Left ventricle myocardium inferior (tissue), 1 donor: Measurements from ENCODE around the gene TOX2. TPM values are rescaled to one million over a fixed set of nuclear protein-coding genes. Genes with fewer than 3 reads are reported as not detected.

ENCODE experiments used
- DNase-seq: peaks from one replicate; pipeline ENCODE4 v3.0.0-alpha.2; 2020
- H3K27ac ChIP-seq: fragments of 200-600 bp; replicated peaks from 2 replicates; pipeline ENCODE4 v1.8.0; 2021
- H3K27me3 ChIP-seq: fragments of 200-600 bp; 2 replicates; pipeline ENCODE4 v1.8.0; 2021; ENCODE audit warnings: low read depth
- H3K36me3 ChIP-seq: fragments of 200-600 bp; 2 replicates; pipeline ENCODE4 v1.8.0; 2021
- H3K4me1 ChIP-seq: fragments of 200-600 bp; 2 replicates; pipeline ENCODE4 v1.8.0; 2021
- H3K4me3 ChIP-seq: fragments of 200-600 bp; 2 replicates; pipeline ENCODE4 v1.8.0; 2021; ENCODE audit warnings: mild to moderate bottlenecking, moderate library complexity
- H3K9me3 ChIP-seq: fragments of 200-600 bp; replicated peaks from 2 replicates; pipeline ENCODE4 v1.8.0; 2021
- CTCF ChIP-seq: fragments of 200-600 bp; IDR thresholded peaks from 2 replicates; pipeline ENCODE4 v1.8.0; 2021; ENCODE audit warnings: antibody characterized with exemption, mild to moderate bottlenecking, borderline replicate concordance
- intact Hi-C: fragments of 100-400 bp; cut with micrococcal nuclease; formaldehyde crosslinking; loops from one replicate; pipeline ENCODE4 v1.11.0; 2022
- total RNA-seq: library from RNA; stranded (reverse); fragmentation: NEBNext Ultra II Directional; extraction: Animal tissue kit (Norgen Biotek cat#: 25700); gene quantifications from one replicate; pipeline ENCODE4 v1.2.1, GENCODE V29; 2021
- donor health status: DM: no; HTN: yes; CAD: no; lungs with severe emphysema.

The TOX2 gene
- total RNA-seq, 1 donor from 2014 or later: 0.30 TPM

- Histone ChIP-seq H3K27me3 (peaks cover 34% of the 10 kb centered on the region), H3K36me3 (no peaks in the 10 kb centered on the region), H3K4me3 (no peak overlapping the region), H3K27ac (no peak overlapping the region), H3K9me3 (no peaks in the 10 kb centered on the region), H3K4me1 (no peaks in the 10 kb centered on the region)
- no peak for DNase-seq
- intact Hi-C loops: no loop called here
- TF ChIP-seq CTCF: no peak
These were observed 110.3 kb downstream of the TOX2 start for GRCh38 chr20:44024820-44025580.

GRCh38 chr20:44025756-44026155, 111.1 kb downstream of the TOX2 start:
- Histone ChIP-seq H3K27ac (no peak overlapping the region), H3K9me3 (no peaks in the 10 kb centered on the region), H3K27me3 (peaks cover 39% of the 10 kb centered on the region), H3K36me3 (no peaks in the 10 kb centered on the region), H3K4me1 (no peaks in the 10 kb centered on the region), H3K4me3 (no peak overlapping the region)
- no peak for TF ChIP-seq CTCF
- intact Hi-C loops: no loop called here
- no peak for DNase-seq

GRCh38 chr20:44026647-44027342, 112.1 kb downstream of the TOX2 start:
- TF ChIP-seq CTCF: no peak
- no peak for DNase-seq
- Histone ChIP-seq H3K4me1 (no peaks in the 10 kb centered on the region), H3K4me3 (no peak overlapping the region), H3K9me3 (no peaks in the 10 kb centered on the region), H3K27ac (no peak overlapping the region), H3K36me3 (no peaks in the 10 kb centered on the region), H3K27me3 (peaks cover 32% of the 10 kb centered on the region)
- intact Hi-C loops: no loop called here

GRCh38 chr20:44027343-44028002, 112.8 kb downstream of the TOX2 start:
- no peak for DNase-seq
- intact Hi-C loops: no loop called here

More at GRCh38 chr20:44027343-44028002, 112.8 kb downstream of the TOX2 start:
- Histone ChIP-seq H3K4me1 (no peaks in the 10 kb centered on the region), H3K27me3 (peaks cover 32% of the 10 kb centered on the region), H3K9me3 (no peaks in the 10 kb centered on the region), H3K27ac (no peak overlapping the region), H3K36me3 (no peaks in the 10 kb centered on the region), H3K4me3 (no peak overlapping the region)
- TF ChIP-seq CTCF: no peak
